ENCODE data around the gene LRMDA.

- TF ChIP-seq CTCF (conservative IDR thresholded peaks at IDR 0.05; ENCODE audit: low read length) (no peak), EZH2phosphoT487 (IDR thresholded peaks at IDR 0.05; ENCODE audit: borderline replicate concordance, low read depth, low read length) (no peak)
These were observed 437.1 kb downstream of the LRMDA start for GRCh38 chr10:75868574-75868973.

Measured in OCI-LY7 (cell line).